CD4-positive, alpha-beta T cell treated with Interferon alpha-2 for 1 hour (primary cell): ENCODE measurements around the gene RAB11FIP5.

Source experiments
- DNase-seq, 2 donors: peaks; one replicate each; pipeline ENCODE4 v3.0.0-alpha.2; 2020 to 2022

The RAB11FIP5 gene

GRCh38 chr2:73087311-73087710 is 25.4 kb downstream of the RAB11FIP5 start:
- DNase-seq = no peak

DNA sequence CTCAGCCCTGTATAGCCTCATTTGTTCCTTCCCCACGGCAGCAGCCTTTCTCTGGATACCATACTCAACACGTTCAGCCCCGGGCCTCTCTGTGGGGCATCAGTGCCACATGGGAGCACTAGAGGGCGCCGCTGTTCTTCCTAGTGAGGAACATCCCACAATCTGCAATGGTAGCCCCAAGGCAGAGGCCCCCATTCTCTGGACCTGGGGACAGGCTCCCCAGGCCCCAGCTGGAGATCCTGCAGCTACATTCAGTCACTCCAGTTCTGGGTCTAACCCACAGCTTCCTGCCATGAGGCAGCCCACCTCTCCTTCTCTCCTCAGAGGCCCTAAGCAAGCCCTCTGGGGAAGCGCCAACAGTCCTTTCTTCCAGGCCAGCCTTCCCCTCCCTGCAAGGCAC is 27.1 kb downstream of the RAB11FIP5 start:
- peak; percentile 79 to 83 for DNase-seq

- no peak for DNase-seq
Observed at GRCh38 chr2:73084971-73085370, 27.8 kb downstream of the RAB11FIP5 start.

- no peak for DNase-seq
Observed at GRCh38 chr2:73083886-73084800, 28.6 kb downstream of the RAB11FIP5 start.

- DNase-seq = no peak
Observed at GRCh38 chr2:73082523-73083410, 30.0 kb downstream of the RAB11FIP5 start.

DNA sequence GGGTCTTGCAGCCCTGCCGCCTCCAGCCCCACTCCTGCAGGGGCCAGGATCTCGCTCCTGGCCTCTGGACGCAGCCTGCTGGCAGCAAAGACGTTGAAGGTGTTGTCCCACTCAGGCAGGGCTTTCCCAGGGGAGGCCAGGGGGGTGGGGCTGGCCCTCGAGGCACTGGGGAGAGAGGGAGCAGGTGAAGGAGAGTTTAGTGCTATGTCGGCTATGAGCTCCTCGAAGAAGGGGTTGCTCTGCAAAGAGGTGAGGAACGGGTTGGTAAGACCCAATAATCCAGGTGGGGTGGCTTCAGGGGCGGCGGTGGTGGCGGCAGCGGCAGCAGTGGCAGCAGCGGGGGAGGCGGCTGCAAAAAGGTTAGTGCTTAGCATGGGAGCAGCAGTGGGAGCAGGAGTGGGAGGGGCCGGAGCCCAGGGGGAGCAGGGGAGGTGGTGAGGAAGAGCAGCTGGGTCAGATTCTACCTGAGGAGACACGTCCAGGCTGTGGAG is 31.5 kb downstream of the RAB11FIP5 start:
- no peak for DNase-seq

- DNase-seq = no peak
Observed at GRCh38 chr2:73080321-73081131, 32.2 kb downstream of the RAB11FIP5 start.

- no peak for DNase-seq
Observed at GRCh38 chr2:73079636-73080035, 33.1 kb downstream of the RAB11FIP5 start.

DNA sequence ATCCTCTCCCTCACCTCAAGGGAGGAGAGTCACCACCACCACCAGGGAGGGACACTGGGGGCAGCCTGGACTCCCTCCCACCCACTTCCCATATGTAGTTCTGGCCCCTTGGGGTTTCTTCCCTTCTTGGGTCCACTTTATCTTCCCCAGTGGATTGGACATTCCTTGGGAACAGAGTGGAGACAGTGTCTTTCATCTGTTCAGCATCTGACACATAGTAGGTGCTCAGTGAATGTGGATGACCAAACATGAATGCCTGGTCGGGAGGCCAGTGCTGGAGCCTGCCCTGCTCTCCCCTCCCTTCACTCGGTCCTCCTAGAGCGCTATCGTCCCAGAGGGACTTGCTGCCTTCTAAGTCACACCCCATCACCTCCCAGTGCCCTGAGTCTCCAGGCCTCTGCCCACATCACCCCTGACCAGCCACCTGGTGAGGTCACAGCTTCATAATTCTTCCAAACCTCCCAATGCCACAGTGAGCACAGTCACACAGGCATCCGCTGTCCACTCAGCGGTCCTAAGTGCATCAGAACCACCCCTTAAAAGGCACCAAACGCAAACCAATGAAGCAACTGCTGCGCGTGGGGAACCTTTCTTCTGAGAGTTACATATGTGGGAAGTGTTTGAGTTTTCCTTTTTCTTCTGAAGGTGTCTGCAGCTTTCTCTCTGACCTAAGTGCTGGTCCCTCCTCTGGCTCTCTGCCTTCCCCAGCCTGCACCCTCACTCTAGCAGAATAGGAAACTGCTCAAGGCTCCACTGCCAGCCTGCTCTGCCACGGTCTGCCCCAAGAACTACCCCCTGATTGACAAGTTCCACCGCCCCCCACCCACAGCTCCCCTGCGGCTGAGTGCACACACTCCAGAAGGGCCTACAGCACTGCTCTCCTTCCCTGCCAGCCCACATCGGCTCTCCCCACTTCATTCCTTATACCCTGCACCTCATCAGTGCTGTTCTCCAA is 34.0 kb downstream of the RAB11FIP5 start:
- no peak for DNase-seq

- no peak for DNase-seq
Observed at GRCh38 chr2:73077424-73077795, 35.3 kb downstream of the RAB11FIP5 start.

GRCh38 chr2:73076701-73077423 is 35.9 kb downstream of the RAB11FIP5 start:
- no peak for DNase-seq

DNA sequence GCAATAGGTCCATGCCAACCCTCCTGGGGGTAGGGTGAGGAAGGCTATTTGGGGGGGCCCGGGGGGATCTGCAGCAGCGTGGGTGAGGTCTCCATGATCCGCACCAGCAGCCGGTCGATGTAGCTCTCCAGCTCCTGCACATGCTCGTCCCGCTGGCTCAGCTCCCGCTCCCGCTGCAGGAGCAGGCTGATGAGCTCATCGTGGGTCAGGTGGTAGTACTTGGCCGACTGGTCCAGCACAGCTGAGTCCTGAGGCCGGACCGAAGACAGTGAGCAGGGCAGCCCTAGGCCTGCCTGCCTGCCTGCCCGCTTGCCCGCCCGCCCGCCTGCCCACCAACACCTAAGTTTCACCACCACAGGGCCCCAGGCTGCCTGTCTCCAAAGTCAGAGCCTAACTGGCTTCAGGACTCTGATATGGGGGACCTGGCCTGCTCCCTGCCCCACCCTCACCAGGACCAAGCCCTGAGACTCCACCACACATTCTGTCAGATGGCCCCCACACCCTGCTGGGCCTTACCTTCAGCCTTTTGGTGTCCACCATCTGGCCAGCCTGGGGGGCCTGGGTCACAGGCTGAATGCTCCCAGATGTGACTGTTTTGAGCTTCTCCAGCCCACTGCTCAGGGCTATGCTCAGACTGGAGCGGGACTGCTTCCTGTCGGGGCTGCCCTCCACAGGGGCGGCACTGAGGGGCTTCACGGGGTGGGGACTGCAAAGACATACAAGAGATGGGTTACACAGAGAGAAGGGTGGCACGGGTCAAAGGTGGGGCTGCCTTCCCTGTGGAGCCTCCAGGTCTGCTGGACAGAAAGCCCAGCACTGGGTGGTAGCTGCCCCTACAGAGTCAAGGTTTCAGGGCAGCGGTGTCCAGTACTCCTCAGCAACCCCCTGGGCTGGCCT is 37.0 kb downstream of the RAB11FIP5 start:
- no peak for DNase-seq

GRCh38 chr2:73074110-73075069 is 38.4 kb downstream of the RAB11FIP5 start:
- no peak for DNase-seq

DNA sequence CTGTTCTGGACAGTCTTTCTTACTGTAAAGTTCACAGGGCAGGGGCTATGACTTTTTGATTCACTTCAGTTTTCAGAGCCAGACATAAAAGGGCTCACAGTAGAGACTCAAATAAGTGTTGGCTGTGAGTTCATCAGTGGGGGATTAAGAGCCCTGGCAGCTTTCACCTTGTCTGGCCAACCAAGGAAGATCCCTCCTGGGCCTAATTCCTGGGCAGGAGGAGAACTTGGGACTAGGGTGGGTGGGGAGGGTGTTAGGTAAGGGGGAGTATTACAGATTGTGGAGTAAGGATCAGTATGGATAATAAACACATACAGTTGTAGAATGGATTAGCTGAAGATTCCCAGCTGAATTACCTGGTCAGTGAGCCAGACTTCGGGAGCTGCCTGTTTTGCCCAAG is 40.3 kb downstream of the RAB11FIP5 start:
- no peak for DNase-seq

DNA sequence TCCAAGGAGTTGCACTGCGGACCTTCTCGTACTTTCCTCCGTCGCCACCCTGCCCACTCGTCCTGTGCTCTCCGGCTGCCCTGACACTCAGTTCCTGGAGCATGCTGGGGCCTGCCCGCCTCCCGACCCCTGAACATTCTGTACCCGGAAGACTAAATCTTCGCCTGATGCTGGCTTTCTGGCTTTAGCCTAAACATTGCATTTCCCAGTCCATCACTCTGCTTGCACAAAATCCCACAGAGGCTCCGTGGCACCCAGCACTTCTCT is 40.7 kb downstream of the RAB11FIP5 start:
- DNase-seq = peak in 1 of 2 donors; percentile 20

DNA sequence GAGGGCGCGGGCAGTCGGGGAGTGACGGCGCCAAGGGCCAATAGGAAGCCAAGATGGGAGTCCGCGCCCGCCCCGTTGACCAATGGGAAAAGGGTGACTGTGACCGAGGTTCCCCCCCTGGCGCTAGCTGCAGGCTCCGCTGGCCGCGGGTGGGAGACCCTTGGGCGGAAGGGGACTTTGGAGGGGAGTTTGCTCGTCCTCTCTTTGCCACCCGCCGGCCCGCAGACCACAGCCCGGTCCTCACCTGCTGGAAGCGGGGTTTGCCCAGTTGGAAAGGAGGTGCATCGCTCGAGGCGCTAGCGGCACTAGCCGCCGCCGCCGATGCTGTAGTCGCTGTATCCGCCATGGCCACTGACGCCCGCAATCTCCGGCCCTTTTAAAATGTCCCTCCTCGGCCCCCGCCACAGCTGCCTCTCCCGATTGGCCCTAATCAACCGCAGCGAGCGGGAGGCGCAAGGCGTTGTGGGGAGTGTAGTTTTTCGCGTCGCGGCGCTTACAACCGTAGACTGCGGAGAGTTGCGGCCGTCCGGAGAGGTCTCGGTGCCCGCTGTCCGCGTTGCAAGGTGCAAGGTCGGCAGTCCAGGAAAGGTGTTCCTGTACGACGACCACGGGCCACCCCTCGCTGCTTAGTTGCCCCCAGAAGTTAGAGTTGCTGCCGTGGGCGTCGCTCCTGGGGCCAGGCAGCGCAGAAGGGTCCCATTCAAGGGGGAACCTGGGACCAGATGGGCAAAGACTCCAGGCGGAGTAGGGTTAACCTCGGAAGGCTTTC is 41.2 kb downstream of the RAB11FIP5 start, which contains the start of gene SFXN5:
Gene SFXN5, minus strand, starts transcription at position 353 of the 769 bp plus-strand sequence. Its CDS starts 7 bp downstream, at position 346.
- peak; percentile 92 to 95 for DNase-seq

DNA sequence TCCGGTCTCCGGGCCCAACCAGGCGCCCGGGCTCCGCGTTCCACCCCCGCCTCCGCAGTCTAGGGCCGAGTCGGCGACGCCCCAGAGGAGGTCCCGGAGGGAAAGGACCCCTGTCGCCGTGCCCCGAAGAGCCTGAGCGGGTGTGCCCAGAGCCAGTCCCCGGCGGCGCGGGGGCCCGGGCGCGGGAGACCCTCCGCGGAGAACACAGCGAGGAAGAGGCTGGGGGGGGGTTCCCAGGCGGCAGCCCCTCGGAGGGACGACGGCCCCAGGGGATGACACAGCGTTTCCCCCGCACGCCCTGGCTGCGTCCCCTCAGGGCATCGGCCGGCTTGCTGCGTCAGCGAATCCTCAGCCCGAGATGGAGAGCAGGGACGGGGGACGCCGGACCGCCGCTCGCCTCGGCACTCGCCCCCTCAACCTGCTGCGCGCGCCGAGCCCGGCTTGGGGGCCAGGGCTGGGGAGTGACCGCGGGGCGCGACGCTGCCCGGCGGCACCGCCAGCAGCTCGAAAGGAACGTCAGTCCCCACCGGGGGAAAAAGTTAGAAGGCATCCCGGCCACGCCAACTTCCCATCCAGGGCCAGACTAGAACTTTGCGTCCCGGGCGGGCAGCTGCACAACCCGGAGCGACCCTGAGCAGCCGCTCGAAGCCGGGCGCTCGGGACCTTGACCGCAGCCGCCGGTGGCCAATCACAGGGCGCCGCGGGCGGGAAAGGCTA is 41.9 kb downstream of the RAB11FIP5 start:
- DNase-seq = peak in 1 of 2 donors; percentile 36
